Lower lobe of right lung (tissue), 2 donors: ENCODE measurements around the gene DHRSX. TPM values are rescaled to one million over a fixed set of nuclear protein-coding genes. Genes with fewer than 3 reads are reported as not detected.
"Not testable (repeated sequence)": the region's sequence is repeated elsewhere in the genome, so short reads cannot be mapped to it uniquely, and the experiment has no call there.

Experiments used
- ATAC-seq, 2 donors: fragments of 200-7000 bp; cut with Tn5 transposase; one replicate each; pipeline ENCODE4 v1.9.1; 2020 to 2022; ENCODE audit warnings: mild to moderate bottlenecking in 2 of 2, moderate library complexity in 2 of 2
- DNase-seq: peaks from one replicate; pipeline ENCODE4 v3.0.0-alpha.2; 2020
- H3K27ac ChIP-seq: fragments of 200-600 bp; one replicate; pipeline ENCODE4 v1.8.0; 2022
- H3K27me3 ChIP-seq: fragments of 200-600 bp; one replicate; pipeline ENCODE4 v1.8.0; 2022; ENCODE audit warnings: low read depth
- H3K36me3 ChIP-seq: fragments of 200-600 bp; one replicate; pipeline ENCODE4 v1.8.0; 2022; ENCODE audit warnings: mild to moderate bottlenecking
- H3K4me1 ChIP-seq: fragments of 200-600 bp; one replicate; pipeline ENCODE4 v1.8.0; 2022
- H3K4me3 ChIP-seq: fragments of 200-600 bp; one replicate; pipeline ENCODE4 v1.8.0; 2022; ENCODE audit warnings: mild to moderate bottlenecking
- H3K9me3 ChIP-seq: fragments of 200-600 bp; one replicate; pipeline ENCODE4 v1.8.0; 2022
- CTCF ChIP-seq: fragments of 200-600 bp; IDR thresholded peaks from one replicate; pipeline ENCODE4 v1.8.0; 2022; ENCODE audit warnings: antibody characterized with exemption, mild to moderate bottlenecking
- intact Hi-C: fragments of 100-400 bp; cut with DNase I; formaldehyde crosslinking; loops from one replicate; pipeline ENCODE4 v1.11.0; 2022
- total RNA-seq: library from RNA; stranded (reverse); fragmentation: NEBNext Ultra II Directional; extraction: Animal tissue kit (Norgen Biotek cat#: 25700); gene quantifications from one replicate; pipeline ENCODE4 v1.2.1, GENCODE V29; 2021
- donor health status: DM: no; HTN: yes; CAD: no; lungs with severe emphysema.

The DHRSX gene
- total RNA-seq, 1 donor from 2014 or later = 31.9 TPM

DNA sequence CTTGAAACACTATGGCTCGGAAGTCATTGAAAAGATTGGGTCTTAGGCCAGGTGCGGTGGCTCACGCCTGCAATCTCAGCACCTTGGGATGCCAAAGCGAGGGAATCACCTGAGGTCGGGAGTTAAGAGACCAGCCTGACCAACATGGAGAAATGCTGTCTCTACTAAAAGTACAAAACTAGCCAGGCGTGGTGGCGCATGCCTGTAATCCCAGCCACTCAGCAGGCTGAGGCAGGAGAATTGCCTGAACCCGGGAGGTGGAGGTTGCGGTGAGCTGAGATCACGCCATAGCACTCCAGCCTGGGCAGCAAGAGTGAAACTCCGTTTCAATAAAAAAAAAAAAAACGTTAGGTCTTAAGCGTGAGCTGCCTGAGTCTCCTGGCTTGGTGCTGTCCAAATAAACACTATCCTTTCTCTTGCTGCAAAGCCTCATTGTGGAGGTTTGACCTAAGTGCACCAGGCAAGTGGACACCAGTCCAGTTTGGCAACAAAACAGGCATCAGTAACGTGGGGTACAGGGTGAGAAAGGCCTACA is 185.9 kb downstream of the DHRSX start:
- intact Hi-C loops = no loop called here

GRCh38 chrX:2313864-2314640 is 186.7 kb downstream of the DHRSX start:
- DNase-seq (no peak), ATAC-seq (no peak)
- intact Hi-C loops = no loop called here
- peaks cover 8% of the 10 kb centered on the region for H3K9me3 ChIP-seq
- H3K27me3 ChIP-seq = no peaks in the 10 kb centered on the region
- no peaks in the 10 kb centered on the region for H3K36me3 ChIP-seq
- TF ChIP-seq CTCF = no peak
- H3K4me1 ChIP-seq = no peaks in the 10 kb centered on the region
- H3K27ac ChIP-seq = no peak overlapping the region
- H3K4me3 ChIP-seq = no peak overlapping the region

More for the DNA sequence above, 185.9 kb downstream of the DHRSX start:
- ATAC-seq (no peak), DNase-seq (no peak)
- Histone ChIP-seq H3K4me1 (no peaks in the 10 kb centered on the region), H3K36me3 (no peaks in the 10 kb centered on the region), H3K9me3 (peaks cover 8% of the 10 kb centered on the region), H3K4me3 (no peak overlapping the region), H3K27me3 (no peaks in the 10 kb centered on the region), H3K27ac (no peak overlapping the region)
- no peak for TF ChIP-seq CTCF

DNA sequence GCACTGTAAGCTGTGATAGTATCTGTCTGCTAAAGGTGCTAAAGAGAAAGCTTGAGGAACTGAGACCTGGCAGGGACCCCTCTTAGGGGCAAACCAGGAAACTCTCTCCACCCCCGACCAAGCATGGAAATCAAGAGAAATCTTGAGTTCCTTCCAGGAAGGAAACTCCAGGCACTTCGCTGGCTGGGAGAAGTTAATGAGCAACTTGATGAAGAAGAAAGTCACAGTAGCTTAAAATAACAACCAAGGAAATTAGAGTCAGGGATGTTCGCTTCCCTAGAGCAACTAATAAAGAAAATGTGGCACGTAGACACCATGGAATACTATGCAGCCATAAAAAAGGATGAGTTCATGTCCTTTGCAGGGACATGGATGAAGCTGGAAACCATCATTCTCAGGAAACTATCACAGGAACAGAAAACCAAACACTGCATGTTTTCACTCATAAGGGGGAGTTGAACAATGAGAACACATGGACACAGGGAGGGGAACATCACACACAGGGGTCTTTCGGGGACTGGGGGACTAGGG is 188.7 kb downstream of the DHRSX start:
- H3K27ac ChIP-seq, H3K4me1 ChIP-seq, H3K9me3 ChIP-seq, intact Hi-C loops, H3K36me3 ChIP-seq, DNase-seq, H3K4me3 ChIP-seq, H3K27me3 ChIP-seq: not testable (repeated sequence)
- peak in 1 of 2 donors; percentile 16 for ATAC-seq

- ATAC-seq = peak in 1 of 2 donors; percentile 46
- H3K36me3 ChIP-seq = no peaks in the 10 kb centered on the region
- H3K4me3 ChIP-seq = no peak overlapping the region
- H3K9me3 ChIP-seq = peaks cover 8% of the 10 kb centered on the region
- no peaks in the 10 kb centered on the region for H3K27me3 ChIP-seq
- no peak for TF ChIP-seq CTCF
- intact Hi-C loops = no loop called here
- H3K4me1 ChIP-seq = no peaks in the 10 kb centered on the region
- no peak for DNase-seq
- no peak overlapping the region for H3K27ac ChIP-seq
Observed at GRCh38 chrX:2311501-2311900, 189.3 kb downstream of the DHRSX start.

- intact Hi-C loops = no loop called here
- DNase-seq (no peak), ATAC-seq (no peak)
- H3K4me3 ChIP-seq = no peak overlapping the region
- H3K36me3 ChIP-seq = peaks cover 3% of the 10 kb centered on the region
- no peak for TF ChIP-seq CTCF
- H3K4me1 ChIP-seq = no peaks in the 10 kb centered on the region
- H3K27ac ChIP-seq = no peak overlapping the region
- H3K27me3 ChIP-seq = no peaks in the 10 kb centered on the region
- H3K9me3 ChIP-seq = no peaks in the 10 kb centered on the region
Observed at GRCh38 chrX:2301901-2302300, 198.9 kb downstream of the DHRSX start.

DNA sequence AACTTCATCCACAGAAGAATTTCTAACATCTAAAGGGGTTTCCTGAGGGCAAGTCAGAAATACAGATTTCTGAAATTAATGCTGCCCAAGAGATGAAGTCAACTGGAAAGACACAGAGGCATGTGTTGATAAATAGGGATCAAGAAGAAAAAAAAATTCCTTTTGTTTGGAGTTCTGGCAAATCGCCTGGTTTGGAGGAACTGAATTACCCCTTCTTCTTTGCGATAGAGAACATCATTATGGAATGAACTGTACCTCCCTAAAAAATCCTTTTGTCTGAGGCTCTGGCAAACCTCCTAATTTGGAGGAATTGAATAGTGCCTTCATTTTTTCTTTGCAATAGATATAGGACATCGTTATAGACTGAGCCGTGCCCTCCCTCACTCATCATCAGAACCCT is 200.9 kb downstream of the DHRSX start:
- no peak overlapping the region for H3K27ac ChIP-seq
- peaks cover 3% of the 10 kb centered on the region for H3K9me3 ChIP-seq

More for the DNA sequence above, 200.9 kb downstream of the DHRSX start:
- H3K4me1 ChIP-seq = no peaks in the 10 kb centered on the region
- H3K36me3 ChIP-seq = peaks cover 3% of the 10 kb centered on the region
- no peak for ATAC-seq
- intact Hi-C loops = no loop called here
- no peak overlapping the region for H3K4me3 ChIP-seq
- no peak for TF ChIP-seq CTCF
- DNase-seq = no peak
- no peaks in the 10 kb centered on the region for H3K27me3 ChIP-seq
